ENCODE measurements around the gene ASNSD1.
A peak's percentile ranks its signal among the peaks of the same experiment; 100 is the strongest.
"Not testable (repeated sequence)": the region's sequence is repeated elsewhere in the genome, so short reads cannot be mapped to it uniquely, and the experiment has no call there.

ASNSD1 gene

GRCh38 chr2:189646521-189646920 is 14.7 kb upstream of the ASNSD1 start:
- no peak for DNase-seq (ENCODE audit: low read depth)

- peak; percentile 42 for DNase-seq (ENCODE audit: low read depth)
Measured at GRCh38 chr2:189648846-189649509, 12.3 kb upstream of the ASNSD1 start.

DNA sequence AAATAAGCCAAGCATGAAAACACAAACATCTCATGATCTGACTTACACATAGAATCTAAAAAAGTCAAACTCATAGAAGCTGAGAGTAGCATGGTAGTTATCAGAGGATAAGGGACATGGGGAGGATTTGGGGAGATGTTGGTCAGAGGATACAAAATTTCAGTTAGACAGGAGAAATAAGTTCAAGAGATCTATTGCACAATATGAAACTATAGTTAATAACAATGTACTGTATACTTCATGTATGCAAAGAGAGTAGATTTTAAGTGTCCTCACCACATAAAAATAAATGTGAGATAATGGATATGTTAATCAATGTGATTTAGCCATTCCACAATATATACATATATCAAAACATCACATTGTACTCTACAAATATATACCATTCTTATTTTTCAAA is 10.0 kb upstream of the ASNSD1 start:
- no peak for DNase-seq (ENCODE audit: low read depth)

DNA sequence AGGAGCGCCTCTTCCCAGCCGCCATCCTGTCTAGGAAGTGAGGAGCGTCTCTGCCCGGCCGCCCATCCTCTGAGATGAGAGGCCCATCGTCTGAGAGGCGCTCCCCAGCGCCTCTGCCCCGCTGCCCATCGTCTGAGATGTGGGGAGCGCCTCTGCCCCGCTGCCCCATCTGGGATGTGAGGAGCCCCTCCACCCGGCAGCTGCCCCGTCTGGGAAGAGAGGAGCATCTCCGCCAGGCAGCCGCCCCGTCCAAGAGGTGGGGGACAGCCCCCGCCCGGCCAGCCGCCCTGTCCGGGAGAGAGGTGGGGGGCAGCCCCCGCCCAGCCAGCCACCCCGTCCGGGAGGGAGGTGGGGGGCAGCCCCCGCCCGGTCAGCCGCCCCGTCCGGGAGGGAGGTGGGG is 7.8 kb upstream of the ASNSD1 start:
- DNase-seq (ENCODE audit: low read depth) = not testable (repeated sequence)

DNA sequence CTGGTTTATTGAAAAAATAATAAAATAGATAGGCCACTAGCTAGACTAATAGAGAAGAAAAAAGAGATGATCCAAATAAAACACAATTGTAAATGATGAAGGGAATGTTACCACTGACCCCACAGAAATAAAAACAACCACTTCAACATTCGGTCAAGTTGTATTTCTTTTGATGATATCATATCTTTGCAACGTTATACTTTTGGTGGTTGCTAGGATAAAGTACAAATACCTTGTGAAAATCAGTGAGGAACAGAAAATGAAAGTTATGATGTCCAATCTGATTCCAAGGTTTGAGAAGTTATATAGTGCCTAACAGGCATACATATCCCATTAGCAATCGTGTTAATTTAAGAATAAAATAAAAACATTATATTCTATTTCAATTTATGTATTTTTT is 6.6 kb upstream of the ASNSD1 start:
- DNase-seq (ENCODE audit: low read depth) = no peak

GRCh38 chr2:189657867-189658266 is 3.4 kb upstream of the ASNSD1 start:
- no peak for DNase-seq (ENCODE audit: low read depth)

GRCh38 chr2:189658306-189659212 is 2.7 kb upstream of the ASNSD1 start:
- no peak for DNase-seq (ENCODE audit: low read depth)

DNA sequence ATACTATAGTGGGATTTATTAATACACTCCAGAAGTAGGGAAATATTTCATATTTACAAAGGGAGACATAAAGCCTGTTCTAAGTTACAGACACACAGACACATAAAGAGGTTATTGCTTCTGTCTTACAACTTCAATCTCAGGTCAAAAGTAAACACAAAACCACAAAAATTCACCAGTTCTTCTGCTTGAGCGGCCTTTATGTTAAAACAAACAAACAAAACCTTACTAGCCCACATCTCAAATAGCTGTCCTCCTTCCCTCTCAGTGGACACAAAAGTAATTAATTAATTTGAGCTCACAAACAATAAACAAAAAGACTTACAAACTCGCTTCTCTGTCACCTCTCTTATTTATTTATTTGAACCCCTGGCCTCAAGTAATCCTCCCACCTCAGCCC is 1.5 kb upstream of the ASNSD1 start:
- DNase-seq (ENCODE audit: low read depth) = no peak

DNA sequence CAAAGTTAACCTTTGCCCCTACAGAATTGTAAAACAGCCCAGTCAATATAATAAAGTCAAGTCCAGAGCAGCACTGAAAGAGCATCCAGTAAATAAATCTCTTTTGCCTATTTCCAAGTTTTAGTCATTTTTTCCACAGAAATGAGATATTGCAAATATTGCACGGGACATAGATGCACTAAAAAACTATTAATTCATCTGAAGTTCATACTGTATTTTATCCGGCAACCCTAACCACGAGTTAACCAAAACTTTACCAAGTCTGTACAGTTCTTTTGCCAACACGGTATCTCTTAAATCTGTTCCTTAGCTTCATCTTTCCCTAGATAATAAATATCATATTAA is 484 bp upstream of the ASNSD1 start:
- DNase-seq (ENCODE audit: low read depth) = no peak

GRCh38 chr2:189661957-189662321 is 680 bp downstream of the ASNSD1 start:
- DNase-seq (ENCODE audit: low read depth) = no peak

DNA sequence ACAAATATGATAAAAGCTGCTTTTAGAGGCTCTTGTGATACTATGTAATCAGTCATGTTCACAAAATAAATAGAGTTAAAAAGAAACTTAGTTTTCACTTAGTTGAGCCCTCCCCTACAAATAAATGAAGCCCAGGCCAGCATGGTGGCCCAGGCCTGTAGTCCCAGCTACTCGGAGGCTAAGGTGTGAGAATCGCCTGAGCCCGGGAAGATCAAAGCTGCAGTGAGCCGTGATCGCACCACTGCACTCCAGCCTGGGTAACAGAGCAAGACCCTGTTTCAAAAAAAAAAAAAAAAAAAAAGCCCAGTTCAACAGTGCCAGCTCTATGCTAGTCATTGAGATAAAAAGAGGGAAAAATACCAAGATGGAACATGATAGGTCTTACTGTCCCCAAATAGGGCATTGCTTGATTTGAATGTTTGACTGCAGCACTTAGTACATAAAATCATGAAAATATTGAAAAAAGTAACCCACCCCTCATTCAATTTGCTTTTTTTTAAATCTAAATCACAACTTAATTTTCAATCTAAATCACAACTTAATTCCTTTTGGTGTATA is 1.5 kb downstream of the ASNSD1 start:
- no peak for DNase-seq (ENCODE audit: low read depth)

DNA sequence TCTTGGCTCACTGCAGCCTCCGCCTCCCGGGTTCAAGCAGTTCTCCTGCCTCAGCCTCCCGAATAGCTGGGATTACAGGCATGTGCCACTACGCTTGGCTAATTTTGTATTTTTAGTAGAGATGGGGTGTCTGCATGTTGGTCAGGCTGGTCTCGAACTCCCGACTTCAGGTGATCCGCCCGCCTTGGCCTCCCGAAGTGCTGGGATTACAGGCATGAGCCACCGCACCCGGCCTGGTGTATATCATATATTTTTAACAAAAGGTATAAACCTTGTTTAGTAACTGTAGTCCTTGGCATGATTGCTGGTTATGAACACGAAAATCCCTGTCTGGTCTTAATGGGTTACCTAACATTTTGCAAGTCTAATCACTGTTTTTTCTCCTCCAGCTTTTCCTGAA is 2.1 kb downstream of the ASNSD1 start:
- not testable (repeated sequence) for DNase-seq (ENCODE audit: low read depth)

GRCh38 chr2:189669913-189670312 is 8.7 kb downstream of the ASNSD1 start:
- no peak for DNase-seq (ENCODE audit: low read depth)

- DNase-seq (ENCODE audit: low read depth) = no peak
Measured at GRCh38 chr2:189673661-189674373, 12.6 kb downstream of the ASNSD1 start.

DNA sequence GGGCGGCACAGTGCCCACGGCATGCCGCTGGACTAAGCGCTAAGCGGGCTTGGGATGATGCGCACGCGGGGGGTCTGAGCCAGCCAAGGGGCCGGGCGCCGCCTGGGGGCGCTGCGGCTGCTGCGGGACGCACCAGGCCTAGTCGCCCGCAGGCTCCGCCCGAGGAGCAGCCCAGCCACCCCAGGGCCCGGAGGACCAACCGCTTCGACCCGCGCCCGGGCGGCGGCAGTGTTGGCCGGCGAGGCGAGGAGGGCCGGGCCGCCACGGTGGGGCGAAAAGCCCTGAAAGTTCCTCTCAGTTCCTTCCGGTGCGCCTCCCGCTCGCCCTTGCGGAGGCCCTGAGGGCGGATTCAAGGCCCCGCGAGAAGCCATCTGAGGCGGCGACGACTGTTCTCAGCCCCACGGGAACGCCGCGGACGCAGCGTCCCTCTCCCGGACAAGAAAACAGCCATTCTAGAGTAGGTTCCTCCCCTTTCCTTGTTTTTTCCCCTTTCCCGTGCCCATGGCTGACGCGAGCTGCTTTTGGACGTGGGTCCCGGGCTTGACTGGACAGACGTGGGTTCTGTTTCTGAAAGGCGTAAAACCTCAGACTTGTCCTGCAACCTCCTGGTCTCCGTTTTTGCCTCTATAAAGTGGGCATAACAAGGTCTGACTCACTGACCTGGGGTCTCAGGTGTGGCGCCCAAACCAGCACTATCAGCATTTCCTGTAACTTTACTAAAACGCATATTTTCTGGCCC is 13.3 kb downstream of the ASNSD1 start, which contains the start of gene ANKAR:
Gene ANKAR (plus strand): TSS at position 297 of the 739 bp plus-strand sequence. CDS start 1,821 bp downstream, outside the sequence.
- DNase-seq (ENCODE audit: low read depth) = peak; percentile 60

DNA sequence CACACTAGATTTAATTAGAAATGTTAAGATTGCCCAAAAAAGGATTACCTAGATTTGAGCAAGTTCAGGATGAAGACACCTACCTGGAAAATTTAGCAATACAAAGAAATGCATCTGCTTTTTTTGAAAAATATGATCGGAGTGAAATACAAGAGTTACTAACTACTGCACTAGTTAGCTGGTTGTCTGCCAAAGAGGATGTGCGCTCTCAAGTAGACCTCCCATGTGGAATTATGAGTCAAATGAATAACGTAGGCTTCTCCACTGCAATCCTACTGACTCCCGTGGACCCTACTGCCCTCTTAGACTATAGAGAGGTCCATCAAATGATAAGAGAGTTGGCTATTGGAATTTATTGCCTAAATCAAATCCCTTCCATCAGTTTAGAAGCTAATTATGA is 15.2 kb downstream of the ASNSD1 start:
- no peak for DNase-seq (ENCODE audit: low read depth)

DNA sequence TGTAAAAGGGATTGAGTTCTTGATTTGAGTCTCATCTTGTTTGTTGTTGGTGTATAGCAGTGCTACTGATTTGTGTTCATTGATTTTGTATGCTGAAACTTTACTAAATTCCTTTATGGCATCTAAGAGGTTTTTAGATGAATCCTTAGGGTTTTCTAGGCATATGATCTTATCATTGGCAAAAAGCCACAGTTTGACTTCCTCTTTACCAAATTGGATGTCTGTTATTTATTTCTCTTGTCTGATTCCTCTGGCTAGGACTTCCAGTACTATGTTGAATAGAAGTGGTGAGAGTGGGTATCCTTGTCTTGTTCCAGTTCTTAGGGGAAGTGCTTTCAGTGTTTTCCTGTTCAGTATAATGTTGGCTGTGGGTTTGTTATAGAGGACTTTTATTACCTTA is 18.0 kb downstream of the ASNSD1 start:
- DNase-seq (ENCODE audit: low read depth) = no peak

GRCh38 chr2:189681203-189681602 is 19.9 kb downstream of the ASNSD1 start:
- no peak for DNase-seq (ENCODE audit: low read depth)

DNA sequence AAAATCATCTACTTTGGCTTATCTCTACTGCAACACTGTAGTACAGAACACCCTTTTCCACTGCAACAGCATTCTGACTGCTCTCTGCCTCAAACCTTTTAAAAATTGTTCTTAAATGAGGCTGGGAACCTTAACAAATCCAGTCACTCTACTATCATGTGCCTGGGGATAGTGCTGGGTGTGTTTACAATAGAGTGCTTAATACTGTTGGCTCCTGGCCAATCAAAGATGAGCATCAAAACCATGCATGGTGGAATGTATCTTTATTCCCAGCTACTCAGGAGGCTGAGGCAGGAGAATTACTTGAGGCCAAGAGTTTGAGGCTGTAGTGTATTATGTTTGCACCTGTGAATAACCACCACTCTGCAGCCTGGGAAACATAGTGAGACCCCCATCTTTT is 20.6 kb downstream of the ASNSD1 start:
- no peak for DNase-seq (ENCODE audit: low read depth)

DNA sequence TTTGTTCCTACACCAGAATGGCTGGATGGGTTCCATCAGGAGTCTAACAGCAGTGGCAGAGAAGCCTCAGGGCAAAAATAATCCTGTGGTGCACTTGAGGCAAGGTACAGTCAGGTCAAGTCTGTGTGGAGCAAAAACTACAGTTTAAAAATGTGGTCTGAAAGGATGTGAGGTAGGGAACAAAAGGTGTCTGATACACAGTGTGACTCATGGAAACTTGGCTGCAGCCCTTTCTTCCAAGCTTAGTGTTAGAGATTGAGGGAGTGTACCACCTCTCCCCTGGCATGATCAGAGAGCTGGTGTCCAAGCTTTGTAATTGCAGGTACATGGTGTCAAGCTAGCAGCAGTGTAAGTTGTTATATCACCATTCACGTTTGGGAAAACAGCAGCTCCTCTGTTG is 22.1 kb downstream of the ASNSD1 start:
- no peak for DNase-seq (ENCODE audit: low read depth)

DNA sequence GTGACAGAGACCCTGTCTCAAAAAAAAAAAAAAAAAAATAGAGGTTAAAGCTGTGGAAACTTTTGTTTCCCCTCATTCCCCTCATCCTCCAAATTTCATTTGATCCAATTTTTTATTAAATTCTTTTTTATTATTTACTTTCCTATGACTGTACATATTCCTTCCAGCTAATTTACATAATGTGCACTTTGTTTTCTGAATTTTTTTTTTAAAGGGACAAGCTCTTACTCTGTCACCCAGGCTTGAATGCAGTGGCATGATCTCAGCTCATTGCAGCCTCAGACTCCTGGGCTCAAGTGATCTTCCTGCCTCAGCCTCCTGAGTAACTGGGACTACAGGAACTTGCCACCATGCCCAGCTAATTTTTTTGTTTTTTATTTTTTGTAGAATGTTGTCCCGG is 23.6 kb downstream of the ASNSD1 start:
- no peak for DNase-seq (ENCODE audit: low read depth)

Data from HS-5 (cell line).